ENCODE measurements around the gene PVALB.
"Not testable (repeated sequence)": the region's sequence is repeated elsewhere in the genome, so short reads cannot be mapped to it uniquely, and the experiment has no call there.

PVALB gene

GRCh38 chr22:36759481-36760159 is 57.2 kb downstream of the PVALB start:
- Histone ChIP-seq H3K27ac (ENCODE audit: low read depth, low read length) (no peak overlapping the region), H3K36me3 (ENCODE audit: insufficient read depth, low read length) (no peaks in the 10 kb centered on the region), H3K9me3 (ENCODE audit: low read length) (no peaks in the 10 kb centered on the region), H3K4me3 (ENCODE audit: low read depth in 1 of 2, low read length in 2 of 2) (no peak overlapping the region), H3K4me1 (ENCODE audit: insufficient read depth, low read length) (peaks cover 34% of the 10 kb centered on the region), H3K9ac (ENCODE audit: low read length) (no peak overlapping the region), H3K27me3 (ENCODE audit: control insufficient read depth in 1 of 2, insufficient read depth in 2 of 2, low read length in 2 of 2) (peaks cover 0 to 11% of the 10 kb centered on the region in 2 donors)

- H3K27ac ChIP-seq (ENCODE audit: low read depth, low read length): no peak overlapping the region
- H3K9me3 ChIP-seq (ENCODE audit: low read length): no peaks in the 10 kb centered on the region
- peaks cover 0 to 15% of the 10 kb centered on the region in 2 donors for H3K27me3 ChIP-seq (ENCODE audit: control insufficient read depth in 1 of 2, insufficient read depth in 2 of 2, low read length in 2 of 2)
- H3K9ac ChIP-seq (ENCODE audit: low read length): no peak overlapping the region
- peaks cover 34% of the 10 kb centered on the region for H3K4me1 ChIP-seq (ENCODE audit: insufficient read depth, low read length)
- no peaks in the 10 kb centered on the region for H3K36me3 ChIP-seq (ENCODE audit: insufficient read depth, low read length)
- H3K4me3 ChIP-seq (ENCODE audit: low read depth in 1 of 2, low read length in 2 of 2): no peak overlapping the region
Measured at GRCh38 chr22:36758792-36759271, 58.0 kb downstream of the PVALB start.

DNA sequence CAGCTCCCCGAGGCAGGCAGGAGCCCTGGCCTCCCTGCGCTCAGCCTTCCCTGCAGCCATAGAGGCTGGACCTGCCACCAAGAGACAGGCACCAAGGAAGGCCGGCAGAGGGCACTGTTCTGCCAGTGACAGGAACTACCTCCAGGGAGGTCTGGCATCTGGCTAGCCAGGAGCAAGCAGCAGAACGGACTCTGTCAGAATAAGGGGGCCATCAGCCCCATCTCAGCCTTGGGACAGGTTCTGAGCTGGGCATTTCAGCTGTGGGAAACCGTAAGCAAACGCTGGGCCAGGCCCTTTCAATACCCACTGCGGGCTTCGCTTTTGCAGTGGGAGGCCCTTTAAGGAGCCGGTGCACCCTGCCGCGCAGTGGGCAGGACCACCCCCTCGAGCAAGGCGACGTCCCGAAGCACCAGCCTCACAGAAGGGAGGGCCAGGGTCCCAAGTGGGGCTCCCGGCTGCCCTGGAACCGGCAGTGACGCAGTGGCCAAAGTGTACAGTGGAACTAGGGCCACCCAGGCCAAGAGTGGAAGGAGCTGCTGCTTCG is 59.1 kb downstream of the PVALB start:
- H3K27ac ChIP-seq (ENCODE audit: low read depth, low read length): no peak overlapping the region
- no peaks in the 10 kb centered on the region for H3K9me3 ChIP-seq (ENCODE audit: low read length)
- H3K9ac ChIP-seq (ENCODE audit: low read length): no peak overlapping the region
- H3K27me3 ChIP-seq (ENCODE audit: control insufficient read depth in 1 of 2, insufficient read depth in 2 of 2, low read length in 2 of 2): peaks cover 8 to 20% of the 10 kb centered on the region in 2 donors
- peaks cover 24% of the 10 kb centered on the region for H3K4me1 ChIP-seq (ENCODE audit: insufficient read depth, low read length)
- no peaks in the 10 kb centered on the region for H3K36me3 ChIP-seq (ENCODE audit: insufficient read depth, low read length)
- H3K4me3 ChIP-seq (ENCODE audit: low read depth in 1 of 2, low read length in 2 of 2): no peak overlapping the region

DNA sequence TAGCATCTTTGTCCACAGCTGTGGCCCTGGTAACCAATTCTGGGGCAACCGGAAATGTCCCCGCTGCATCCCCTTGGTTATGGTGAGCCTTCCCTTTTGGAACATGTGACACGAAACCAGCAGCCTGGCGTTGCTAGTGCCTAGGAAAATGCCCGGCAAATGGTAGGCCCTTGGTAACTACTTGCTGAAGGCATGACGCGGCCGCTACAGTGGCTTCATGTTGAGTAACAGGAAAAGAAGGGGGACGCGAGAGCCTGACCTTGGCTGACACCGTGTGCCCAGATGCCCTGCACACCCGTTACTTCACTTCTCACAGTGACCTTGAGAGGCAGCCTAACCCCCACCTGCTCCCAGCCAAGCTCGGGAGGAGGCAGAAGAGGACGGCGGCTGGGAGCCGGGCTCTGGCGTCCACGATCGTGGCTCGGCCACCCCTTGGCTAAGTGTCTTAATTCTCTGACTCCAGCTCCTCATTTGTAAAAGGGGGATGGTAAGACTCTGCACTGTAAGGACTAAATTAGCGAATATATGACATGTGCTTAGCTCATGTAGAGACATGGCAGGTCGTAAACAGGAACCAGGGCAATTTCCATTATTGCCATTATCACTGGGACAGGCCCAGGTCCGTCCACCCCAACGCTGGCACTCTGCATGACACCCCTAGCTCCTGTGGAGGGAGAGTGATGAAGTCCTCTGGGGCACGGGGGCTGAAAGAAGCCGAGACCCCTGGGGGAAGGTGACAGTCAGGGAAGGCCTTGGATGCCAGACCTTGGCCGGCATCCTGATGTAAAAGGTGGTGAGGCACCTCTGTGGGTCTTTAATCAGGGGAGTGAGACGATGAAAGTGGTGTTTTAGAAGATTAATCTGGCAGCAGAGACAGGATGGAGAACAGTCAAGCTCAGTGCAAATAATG is 59.8 kb downstream of the PVALB start:
- peaks cover 8 to 27% of the 10 kb centered on the region in 2 donors for H3K27me3 ChIP-seq (ENCODE audit: control insufficient read depth in 1 of 2, insufficient read depth in 2 of 2, low read length in 2 of 2)
- H3K27ac ChIP-seq (ENCODE audit: low read depth, low read length): no peak overlapping the region
- no peak overlapping the region for H3K4me3 ChIP-seq (ENCODE audit: low read depth in 1 of 2, low read length in 2 of 2)
- H3K9me3 ChIP-seq (ENCODE audit: low read length): no peaks in the 10 kb centered on the region
- no peak overlapping the region for H3K9ac ChIP-seq (ENCODE audit: low read length)
- H3K4me1 ChIP-seq (ENCODE audit: insufficient read depth, low read length): peaks cover 16% of the 10 kb centered on the region
- no peaks in the 10 kb centered on the region for H3K36me3 ChIP-seq (ENCODE audit: insufficient read depth, low read length)

GRCh38 chr22:36756031-36756430 is 60.8 kb downstream of the PVALB start:
- H3K36me3 ChIP-seq (ENCODE audit: insufficient read depth, low read length): no peaks in the 10 kb centered on the region
- no peaks in the 10 kb centered on the region for H3K9me3 ChIP-seq (ENCODE audit: low read length)
- H3K9ac ChIP-seq (ENCODE audit: low read length): no peak overlapping the region
- peaks cover 8 to 27% of the 10 kb centered on the region in 2 donors for H3K27me3 ChIP-seq (ENCODE audit: control insufficient read depth in 1 of 2, insufficient read depth in 2 of 2, low read length in 2 of 2)
- H3K27ac ChIP-seq (ENCODE audit: low read depth, low read length): no peak overlapping the region
- no peak overlapping the region for H3K4me3 ChIP-seq (ENCODE audit: low read depth in 1 of 2, low read length in 2 of 2)
- peaks cover 8% of the 10 kb centered on the region for H3K4me1 ChIP-seq (ENCODE audit: insufficient read depth, low read length)

DNA sequence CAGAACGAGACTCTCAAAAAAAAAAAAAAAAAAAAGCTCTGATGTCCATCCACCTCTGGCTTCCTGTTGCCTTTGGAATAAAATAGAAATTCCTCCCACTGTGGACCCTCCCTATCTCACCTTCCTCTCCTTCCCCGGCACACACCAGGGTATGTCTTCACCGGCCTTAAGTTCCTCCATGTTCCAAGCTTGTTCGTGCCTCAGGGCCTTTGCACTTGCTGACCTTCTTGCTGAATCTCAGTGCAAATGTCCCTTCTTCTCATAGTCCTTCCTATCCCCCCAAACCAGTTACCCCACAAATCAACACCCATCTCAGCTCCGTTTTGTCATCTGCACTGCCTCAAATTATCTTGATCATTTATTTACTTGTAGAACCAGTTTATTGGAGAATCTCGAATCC is 61.5 kb downstream of the PVALB start:
- H3K4me1 ChIP-seq (ENCODE audit: insufficient read depth, low read length): peaks cover under 1% of the 10 kb centered on the region
- H3K36me3 ChIP-seq (ENCODE audit: insufficient read depth, low read length): no peaks in the 10 kb centered on the region
- H3K9ac ChIP-seq (ENCODE audit: low read length): no peak overlapping the region
- no peaks in the 10 kb centered on the region for H3K9me3 ChIP-seq (ENCODE audit: low read length)
- H3K4me3 ChIP-seq (ENCODE audit: low read depth in 1 of 2, low read length in 2 of 2): no peak overlapping the region
- peaks cover 8 to 27% of the 10 kb centered on the region in 2 donors for H3K27me3 ChIP-seq (ENCODE audit: control insufficient read depth in 1 of 2, insufficient read depth in 2 of 2, low read length in 2 of 2)
- H3K27ac ChIP-seq (ENCODE audit: low read depth, low read length): no peak overlapping the region

- not testable (repeated sequence) for H3K9me3 ChIP-seq (ENCODE audit: low read length); H3K27ac ChIP-seq (ENCODE audit: low read depth, low read length); H3K9ac ChIP-seq (ENCODE audit: low read length); H3K4me1 ChIP-seq (ENCODE audit: insufficient read depth, low read length); H3K36me3 ChIP-seq (ENCODE audit: insufficient read depth, low read length); H3K4me3 ChIP-seq (ENCODE audit: low read depth in 1 of 2, low read length in 2 of 2)
- peaks cover 8 to 27% of the 10 kb centered on the region in 2 donors for H3K27me3 ChIP-seq (ENCODE audit: control insufficient read depth in 1 of 2, insufficient read depth in 2 of 2, low read length in 2 of 2)
Measured at GRCh38 chr22:36754881-36755280, 62.0 kb downstream of the PVALB start.

DNA sequence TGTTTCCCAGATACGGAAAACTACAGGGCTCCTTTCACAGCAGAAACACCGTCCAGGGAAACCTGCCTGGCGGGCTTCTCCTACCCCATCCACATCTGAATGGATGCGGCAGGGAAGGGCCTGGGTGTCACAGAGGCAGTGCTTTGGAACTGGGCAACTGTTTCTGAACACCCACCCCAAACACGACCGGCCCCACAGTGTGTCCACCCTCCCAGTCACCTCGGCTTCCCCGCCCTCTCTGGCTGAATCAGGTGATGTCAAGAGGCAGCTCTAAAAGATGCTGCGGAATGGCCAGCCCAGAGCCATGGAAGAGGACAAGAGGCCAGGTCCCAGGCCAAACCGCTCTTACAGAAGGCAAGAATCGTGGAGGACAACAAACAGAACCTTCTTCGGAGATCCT is 62.9 kb downstream of the PVALB start:
- Histone ChIP-seq H3K36me3 (ENCODE audit: insufficient read depth, low read length) (no peaks in the 10 kb centered on the region), H3K9me3 (ENCODE audit: low read length) (no peaks in the 10 kb centered on the region), H3K27ac (ENCODE audit: low read depth, low read length) (no peak overlapping the region), H3K9ac (ENCODE audit: low read length) (no peak overlapping the region), H3K4me1 (ENCODE audit: insufficient read depth, low read length) (no peaks in the 10 kb centered on the region), H3K27me3 (ENCODE audit: control insufficient read depth in 1 of 2, insufficient read depth in 2 of 2, low read length in 2 of 2) (peaks cover 8 to 27% of the 10 kb centered on the region in 2 donors), H3K4me3 (ENCODE audit: low read depth in 1 of 2, low read length in 2 of 2) (no peak overlapping the region)

- H3K9me3 ChIP-seq (ENCODE audit: low read length): no peaks in the 10 kb centered on the region
Measured at GRCh38 chr22:36753120-36753802, 63.6 kb downstream of the PVALB start.

More at GRCh38 chr22:36753120-36753802, 63.6 kb downstream of the PVALB start:
- Histone ChIP-seq H3K9ac (ENCODE audit: low read length) (no peak overlapping the region), H3K27ac (ENCODE audit: low read depth, low read length) (no peak overlapping the region), H3K4me1 (ENCODE audit: insufficient read depth, low read length) (no peaks in the 10 kb centered on the region), H3K27me3 (ENCODE audit: control insufficient read depth in 1 of 2, insufficient read depth in 2 of 2, low read length in 2 of 2) (peaks cover 8 to 27% of the 10 kb centered on the region in 2 donors), H3K36me3 (ENCODE audit: insufficient read depth, low read length) (no peaks in the 10 kb centered on the region), H3K4me3 (ENCODE audit: low read depth in 1 of 2, low read length in 2 of 2) (no peak overlapping the region)
